GM18873 (cell line): ENCODE data around the gene CDX2.

ENCODE experiments used
- ATAC-seq: cut with Tn5 transposase; IDR thresholded peaks from one replicate; pipeline ENCODE4 v1.9.1; 2021; ENCODE audit warnings: mild to moderate bottlenecking, moderate library complexity, moderate number of reproducible peaks; ENCODE audit not compliant: unreplicated experiment, low FRiP score

CDX2 gene

DNA sequence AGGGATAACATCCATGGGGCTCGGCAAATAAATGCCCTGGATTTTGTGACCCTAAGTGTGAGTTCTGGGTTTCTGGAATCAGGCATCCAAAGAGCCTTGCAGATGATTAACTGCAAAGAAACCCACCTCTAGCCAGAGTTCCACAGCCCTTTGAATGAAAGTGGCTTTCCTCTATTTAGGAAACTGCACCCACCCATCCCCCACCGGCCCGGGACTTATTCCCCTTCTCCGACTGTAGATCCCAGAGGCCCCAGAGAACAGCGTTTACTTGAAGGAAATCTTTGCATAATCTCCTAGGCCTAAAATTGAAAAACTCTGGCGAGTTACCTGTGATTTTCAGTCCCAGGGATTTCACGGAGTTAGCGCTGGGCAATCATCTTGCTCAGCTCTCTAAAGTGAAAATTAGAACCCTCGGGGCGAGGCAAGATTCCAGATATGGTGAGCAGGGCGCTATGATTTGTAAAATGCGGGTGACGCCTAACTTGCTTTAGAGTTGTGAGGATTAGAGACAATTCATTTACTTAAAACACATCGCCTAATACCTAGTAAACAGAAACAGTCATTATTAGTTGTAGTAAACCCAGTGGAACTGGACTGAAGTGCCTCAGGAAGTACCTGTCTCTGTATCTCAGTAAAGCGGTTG is 10.0 kb upstream of the CDX2 start:
- ATAC-seq = no peak

DNA sequence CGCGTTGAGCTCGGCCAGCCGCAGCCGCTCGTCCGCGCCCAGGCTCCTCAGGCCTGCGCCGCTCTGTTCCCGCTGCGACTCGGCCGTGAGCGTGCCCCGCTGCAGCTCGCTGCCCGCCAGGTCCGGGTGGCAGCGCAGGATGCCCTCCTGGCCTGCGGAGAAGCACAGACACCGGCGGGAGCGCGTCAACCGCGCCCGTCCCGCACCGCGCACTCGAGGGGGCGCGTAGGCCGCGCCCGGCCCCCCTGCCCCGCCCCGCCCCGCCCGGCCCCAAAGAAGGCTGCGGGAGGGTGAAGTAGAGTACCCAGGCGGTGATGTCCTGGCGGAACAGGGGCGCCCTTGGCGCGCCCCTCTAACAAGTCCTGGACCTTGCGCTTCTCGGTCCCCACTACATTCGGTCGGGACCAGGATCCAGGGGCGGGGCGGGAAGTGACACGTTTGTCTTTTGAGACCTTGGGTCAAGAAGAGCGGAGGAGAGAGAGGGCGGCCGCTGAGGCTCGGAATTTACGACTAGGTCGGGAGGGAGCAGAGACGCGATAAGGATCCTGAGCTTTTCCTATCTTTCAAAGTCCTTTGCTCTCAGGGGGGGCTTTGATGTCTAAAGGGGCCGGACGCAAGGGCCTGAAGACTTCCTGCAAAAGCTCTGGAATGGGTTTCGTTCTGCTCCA is 9.3 kb upstream of the CDX2 start:
- no peak for ATAC-seq

DNA sequence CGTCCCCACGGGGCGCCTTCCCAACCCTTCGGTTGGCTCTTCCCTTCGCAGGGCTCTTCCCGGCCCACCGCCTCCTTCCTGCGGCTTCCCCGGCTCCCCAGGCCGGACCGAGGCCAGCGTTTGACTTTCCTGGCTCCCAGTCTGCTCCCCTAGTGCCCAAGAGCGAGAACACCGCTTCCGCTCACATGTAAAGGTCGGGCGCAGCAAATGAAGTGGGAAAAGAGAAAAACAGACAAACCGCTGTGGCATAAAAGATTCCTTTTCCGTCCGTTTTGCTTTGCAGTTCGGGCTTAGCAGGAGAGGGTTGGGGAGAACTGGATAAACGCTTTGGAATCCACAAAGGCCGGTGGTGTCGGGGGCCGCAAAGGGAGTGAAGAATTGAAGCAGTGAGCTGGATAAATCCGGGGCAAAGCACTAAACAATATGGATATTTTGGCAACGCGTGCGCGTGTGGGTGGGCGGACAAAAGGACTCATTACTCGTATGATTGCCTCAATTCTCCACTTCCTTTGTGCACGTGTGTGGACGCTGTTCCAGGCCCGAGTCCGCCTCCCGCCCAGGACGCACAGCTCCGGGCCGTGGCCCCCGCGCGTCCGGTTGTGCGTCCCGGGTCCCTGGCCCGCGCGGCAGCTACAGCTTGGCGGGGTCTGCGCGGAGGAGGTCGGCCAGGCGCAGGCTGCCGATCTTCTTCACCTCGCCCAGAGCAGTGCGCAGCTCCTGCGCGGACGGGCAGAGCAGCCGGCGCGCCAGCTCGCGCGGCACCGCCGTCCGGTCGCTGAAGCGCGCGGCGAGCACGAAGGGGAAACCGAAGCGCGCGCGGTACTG is 8.6 kb upstream of the CDX2 start:
- ATAC-seq = no peak

DNA sequence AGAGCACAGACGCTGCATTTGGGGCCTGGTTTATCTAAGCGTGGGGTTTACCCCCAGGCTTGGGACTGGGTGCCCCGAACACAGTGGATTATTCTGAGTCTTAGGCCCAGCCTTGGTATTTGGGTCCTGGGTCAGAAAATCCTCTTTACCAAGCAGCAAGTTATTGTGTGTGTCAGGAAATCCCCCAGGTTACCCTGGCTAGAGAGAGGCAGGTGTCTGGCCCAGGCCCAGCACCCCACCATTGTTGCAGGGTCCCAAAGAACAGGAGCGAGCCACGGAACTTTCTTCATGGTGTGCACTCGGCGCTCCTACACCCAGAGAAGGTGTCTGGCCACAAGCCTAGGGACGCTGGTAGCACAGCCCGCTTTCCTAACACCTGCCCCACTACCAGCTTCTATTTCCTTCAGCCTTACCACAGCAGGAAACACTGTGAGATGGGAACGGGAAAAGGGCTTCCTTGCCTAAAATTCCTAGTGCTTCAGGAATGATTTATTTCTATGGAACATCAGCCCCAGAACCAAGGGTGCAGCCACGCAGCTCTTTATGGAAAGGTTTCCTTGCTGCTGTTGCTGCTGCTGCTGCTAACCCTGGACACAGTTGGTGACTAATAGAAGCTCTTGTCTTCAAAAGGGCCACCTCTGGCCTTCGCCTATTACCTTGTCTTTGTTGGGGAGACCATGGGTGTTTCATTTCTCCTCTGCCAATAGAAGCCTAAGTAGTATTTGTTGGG is 7.4 kb upstream of the CDX2 start:
- no peak for ATAC-seq

DNA sequence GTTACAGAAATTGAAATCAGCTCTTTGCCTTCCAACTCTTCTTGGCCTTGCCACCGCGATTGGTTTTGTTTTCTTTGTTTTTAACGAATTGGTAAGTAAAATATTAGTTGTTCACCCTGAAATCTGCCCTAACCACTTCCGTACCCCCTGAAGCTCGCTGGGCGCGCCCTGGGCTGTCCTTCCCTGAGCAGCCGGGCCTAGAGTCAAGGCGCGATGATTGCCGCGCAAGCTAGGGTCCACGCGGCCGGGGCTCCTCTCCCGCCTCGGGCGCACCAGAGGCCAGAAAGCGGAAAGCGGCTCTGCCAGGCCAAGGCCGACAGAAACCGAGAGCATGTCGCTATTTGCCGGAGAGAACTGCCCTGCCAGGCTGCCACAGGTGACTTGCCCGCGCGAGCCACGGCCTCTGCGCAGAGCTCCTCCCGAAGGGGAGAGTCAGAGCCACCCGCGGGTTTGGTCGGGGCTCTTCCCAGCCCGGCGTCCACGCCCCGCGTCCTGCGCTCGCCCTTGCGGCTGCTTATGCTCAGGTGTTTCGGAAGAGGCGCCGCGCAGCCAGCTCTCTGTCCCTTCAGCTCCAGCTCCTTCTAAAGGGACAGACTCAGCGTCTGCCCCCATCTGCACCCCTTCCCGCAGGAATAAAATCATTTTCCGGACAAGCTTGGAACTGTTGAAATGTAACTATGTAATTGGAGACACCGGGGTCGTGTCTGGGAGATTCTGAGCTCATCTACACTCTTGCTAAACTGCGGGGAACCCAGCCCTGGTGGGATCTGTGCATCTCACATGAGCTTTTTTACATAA is 6.6 kb upstream of the CDX2 start:
- no peak for ATAC-seq

DNA sequence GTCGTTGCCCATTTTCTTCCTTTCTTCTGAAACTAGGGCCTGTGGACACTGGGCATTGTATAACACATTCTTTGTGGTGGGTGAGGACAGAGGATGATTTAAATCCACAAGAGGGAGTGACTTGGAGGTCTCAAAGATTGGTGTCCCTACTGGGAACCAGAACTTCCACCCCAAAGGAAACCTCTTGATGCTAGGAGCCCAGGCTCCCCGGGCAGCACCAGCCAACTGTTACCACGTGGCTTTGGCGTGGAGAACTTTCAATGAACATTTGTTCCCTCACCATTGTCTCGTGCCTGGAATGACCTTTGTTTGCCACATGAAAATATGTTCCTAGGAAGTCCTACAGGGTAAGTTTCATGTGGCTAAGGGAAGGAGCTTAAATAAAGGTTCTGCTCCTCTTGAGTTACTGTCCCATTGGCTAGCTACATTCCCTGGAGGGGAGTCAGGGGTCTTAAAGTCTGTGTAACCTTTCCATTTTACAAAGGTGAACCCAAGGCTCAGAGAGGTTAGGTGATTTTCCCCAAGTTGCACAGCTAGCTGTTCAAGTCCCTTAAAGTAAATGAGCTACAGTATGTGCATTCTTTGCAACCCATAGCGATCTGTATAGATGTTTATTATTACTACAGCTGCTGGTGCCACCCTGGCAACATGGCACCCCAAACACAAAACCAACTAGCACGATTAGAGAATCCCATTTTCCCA is 5.0 kb upstream of the CDX2 start:
- no peak for ATAC-seq

DNA sequence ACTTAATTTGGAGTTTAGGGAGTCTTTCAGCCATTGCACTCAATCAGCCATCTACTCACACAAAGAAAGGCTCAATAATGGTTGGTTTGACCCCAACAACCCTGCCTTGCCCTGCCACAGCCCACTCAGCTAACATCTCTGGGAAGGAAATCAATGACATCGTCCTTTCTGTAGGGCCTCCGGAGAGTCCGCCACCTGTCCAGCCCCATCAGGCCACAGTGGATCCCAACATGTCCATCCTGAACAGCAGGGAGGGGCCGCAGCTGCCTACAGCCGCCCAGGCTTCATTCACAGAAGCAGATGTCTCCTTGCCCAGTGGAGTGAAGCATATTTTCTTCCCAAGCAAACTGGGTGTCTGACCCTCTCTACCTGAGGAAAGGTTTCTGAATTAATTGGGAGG is 4.2 kb upstream of the CDX2 start:
- no peak for ATAC-seq

DNA sequence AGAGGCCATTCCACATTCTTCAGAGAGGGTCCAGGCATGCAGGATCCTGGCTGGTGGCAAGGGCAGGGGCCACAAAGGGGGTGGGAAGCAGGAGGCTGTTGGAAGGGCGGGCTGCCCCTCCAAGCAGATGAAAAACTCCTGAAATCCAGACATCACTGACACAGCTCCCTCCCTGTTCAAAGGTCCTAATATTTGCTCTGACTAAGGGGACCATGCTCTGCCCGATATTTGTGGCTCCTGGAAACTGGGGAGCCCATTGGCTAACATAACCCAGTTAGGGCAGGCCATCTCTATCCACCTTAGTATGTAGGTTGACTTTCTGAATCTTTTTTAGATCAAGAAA is 3.3 kb upstream of the CDX2 start:
- no peak for ATAC-seq

DNA sequence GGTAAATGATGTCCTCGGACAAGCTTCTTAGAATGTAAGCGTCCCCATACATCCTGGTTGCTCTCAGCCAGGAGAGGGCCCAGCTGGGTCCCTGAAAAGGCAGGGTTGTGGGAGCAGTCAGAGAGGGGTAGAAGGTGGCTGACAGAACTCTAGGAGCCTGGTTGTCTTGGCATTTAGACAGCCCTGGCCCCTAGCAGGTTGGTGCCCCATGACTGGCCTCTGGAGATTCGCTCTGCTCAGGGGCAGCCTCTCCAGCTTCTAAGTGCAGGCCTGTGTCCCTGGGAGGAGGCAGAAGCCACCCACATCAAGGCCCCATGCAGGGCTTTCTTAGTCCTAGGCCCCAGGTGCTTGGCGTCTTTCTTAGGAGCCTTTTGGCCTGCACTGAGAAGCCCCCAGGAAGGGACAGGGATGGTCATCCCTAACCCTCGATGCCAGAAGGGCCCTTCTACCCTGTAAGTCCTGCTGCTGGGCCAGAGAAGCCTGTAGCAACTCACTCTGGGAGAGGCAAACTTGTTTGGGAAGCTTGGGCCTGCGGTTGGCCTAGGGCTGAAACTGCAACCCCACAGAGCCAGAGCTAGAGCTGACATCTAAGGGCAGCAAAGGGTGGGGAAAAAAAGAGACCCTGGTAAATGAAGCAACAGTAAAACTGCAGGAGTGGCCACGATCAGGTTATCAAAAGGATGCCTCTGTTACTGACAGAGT is 2.8 kb upstream of the CDX2 start:
- ATAC-seq = no peak

DNA sequence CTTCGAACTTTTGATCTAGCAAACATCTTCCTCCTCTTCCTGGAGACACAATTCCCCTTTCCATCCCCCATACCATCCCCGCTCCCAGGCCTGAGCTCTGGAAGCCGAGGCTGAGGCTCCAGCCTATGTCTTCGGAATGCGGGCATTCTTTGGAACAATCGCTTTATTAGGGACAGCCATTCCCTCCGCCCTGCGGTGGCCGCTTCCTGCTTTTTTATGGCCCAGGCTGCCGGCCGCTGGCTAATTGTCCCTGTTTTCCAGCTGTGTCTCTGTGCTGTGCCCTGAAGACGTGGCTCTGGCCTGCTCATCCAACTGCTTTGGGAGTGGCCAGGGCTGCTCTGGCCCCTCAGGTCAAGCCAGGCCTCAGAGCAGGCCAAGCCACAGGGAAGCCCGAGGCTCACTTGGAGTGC is 2.1 kb upstream of the CDX2 start:
- no peak for ATAC-seq

DNA sequence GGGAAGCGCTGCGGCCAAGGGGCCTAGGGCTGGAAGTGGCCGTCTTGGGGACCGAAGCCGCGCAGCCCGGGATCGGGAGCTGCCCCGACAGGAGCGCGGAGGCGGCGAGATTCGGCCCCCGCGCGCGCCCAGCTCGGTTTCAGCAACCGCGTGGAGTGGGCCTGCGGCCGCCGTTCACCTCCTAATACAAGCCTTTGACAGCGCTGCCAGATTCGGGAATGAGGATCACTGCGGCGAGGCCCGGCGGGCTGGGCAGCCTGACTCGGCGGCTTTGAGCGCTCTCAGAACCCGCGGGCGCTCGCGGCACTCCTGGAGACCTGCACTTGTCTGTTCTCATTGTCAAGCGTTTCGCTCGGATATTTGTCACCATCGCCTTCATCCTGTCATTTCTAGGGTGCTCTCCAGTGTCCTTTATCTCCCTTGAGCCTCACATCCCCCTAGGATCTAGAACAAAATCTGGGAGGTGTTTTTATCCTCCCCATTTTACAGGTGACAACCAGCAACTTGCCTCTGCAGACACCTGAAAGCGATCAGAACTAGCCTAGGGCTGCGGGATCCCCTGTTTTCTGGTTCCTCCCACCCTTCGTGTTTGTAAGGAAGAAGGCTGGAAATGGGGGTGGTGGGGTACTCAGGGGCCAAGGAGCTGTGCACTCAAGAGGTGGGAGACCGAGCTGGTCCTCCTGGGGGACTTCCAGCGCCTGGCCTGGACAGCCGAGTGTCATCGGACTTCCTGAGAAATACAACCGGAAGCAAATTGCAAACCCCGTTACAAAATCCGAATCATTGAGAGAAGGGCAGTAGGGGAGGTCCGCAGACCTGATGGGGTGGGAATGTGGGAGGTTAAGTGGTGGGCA is 1.5 kb upstream of the CDX2 start:
- no peak for ATAC-seq

DNA sequence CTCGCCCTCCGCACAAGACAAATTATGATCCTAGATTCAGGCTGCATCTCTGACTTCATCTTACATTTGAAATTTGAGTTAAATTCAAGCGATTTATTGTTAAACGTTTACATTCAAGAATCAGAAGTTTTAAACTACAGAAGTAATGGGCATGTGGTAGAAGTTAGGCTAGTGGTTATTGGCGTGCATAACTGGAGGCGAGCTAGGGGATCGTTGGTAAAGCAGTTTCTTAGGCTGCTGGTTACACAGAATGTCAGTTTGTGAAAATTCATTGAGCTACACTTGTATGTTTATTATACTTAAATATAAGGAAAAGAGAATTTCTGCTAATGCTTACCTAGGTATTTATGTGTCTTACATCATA is 733 bp upstream of the CDX2 start:
- no peak for ATAC-seq

DNA sequence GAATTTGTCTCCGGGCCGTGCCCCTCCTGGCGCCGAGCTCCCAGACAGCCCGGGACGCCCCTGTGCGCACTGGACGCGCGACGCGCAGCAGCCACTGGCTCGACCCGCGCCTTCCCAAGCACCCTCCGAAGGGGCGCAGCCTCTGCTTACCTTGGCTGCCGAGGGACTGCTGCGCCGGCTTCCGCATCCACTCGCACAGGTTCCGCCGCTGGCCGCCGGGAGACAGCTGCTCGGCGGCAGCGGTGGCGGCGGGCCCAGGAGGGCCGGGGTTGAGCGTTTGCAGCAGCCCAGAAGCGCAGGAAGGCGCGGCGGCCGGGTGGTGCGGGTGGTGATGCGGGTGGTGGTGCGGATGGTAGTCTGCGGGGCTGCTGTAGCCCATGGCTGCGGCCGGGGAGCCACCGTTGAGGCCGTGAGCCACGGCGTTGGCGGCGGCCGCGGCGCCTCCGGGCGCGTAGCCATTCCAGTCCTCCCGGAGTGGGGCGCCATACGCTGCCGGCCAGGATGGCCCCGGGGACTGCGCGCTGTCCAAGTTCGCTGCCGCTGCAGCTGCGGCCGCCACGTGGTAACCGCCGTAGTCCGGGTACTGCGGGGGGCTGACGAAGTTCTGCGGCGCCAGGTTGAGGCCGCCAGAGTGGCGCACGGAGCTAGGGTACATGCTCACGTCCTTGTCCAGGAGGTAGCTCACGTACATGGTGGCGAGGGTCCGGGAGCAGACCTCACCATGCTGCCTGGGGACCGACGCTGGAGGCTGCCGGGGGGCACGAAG is 616 bp downstream of the CDX2 start:
- ATAC-seq = no peak

DNA sequence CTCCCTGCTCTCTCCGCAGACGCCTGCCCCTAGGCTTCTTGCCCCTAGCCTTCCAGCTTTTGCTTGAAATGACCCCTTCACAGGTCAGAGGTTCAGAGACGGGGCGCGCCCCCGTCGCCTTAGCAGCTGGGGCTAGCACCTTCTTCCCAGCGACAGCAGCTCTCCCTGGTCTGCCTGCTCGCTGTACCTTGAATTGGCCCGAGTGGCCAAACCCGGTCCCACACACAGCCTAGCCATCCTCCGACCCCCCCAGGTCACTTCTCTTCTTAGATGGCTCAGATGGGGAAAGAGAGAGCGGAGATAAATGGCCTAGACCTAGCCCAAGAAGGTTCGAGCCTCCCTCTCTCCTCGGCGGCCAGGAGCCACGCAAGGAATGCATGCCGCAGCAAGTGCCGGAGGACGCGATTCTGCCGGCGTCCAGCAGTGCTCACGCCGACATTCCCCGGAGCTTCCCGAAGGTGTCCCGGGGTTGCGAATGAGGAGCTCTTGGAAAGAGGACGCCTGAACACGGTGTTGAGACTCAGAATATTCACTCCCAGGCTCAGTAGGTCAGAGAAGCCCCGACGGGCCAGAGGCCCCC is 1.3 kb downstream of the CDX2 start:
- ATAC-seq = no peak

DNA sequence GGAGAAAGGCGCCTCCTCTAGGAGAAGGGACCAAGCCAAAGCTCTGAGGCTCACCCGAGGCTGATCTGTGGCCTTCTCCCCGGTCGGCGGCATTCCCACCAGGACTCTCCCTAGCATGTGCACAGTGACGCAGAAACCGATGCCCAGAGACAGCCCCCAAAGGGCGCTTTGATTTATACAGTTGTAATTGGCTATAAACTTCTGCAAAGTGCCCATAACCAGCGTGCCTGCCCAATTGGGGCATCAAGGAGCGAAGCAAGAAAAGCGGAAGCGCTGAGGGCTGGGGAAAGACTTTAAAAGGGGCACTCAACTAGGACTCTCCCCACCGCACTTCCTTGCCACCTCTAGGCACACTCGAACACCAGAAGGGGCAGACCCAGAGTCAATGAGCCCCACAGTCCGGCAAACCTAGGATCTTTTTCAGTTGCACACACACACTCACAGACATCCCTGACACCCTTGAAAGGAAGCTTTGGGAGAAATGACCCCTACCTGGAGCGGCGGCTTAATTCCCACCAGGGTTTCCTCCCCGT is 1.8 kb downstream of the CDX2 start:
- ATAC-seq = no peak

DNA sequence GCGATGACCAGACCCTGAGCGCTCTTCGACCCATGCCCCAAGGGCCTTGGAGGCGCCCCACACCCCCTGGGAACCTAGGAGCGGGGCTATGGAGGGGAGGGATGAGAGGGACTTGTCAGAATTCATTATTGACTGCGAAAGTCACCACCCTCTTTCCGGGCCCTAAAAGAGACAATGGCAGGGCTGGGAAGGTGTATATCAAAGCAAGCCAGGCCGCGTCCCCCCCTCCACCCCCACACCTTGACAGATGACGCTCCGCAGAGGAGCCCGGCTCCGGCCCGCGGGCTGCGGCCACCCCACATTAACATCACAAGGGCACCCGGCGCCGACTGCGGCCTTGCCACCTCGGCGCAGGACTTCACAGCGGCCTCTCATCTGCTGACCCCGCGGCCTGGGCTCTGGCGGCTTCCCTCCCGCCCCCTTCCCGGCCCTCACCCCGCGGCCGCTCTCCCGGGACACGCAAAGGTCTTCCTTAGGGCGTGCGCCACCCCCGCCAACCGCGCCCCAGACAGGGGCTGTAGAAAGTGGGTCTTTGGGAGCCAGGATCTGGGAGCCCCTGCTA is 2.4 kb downstream of the CDX2 start:
- ATAC-seq = no peak
